ENCODE measurements around the gene PDE6B. TPM values are rescaled to one million over a fixed set of nuclear protein-coding genes. Genes with fewer than 3 reads are reported as not detected.

PDE6B gene
- total RNA-seq, 1 donor, result under 0.01 TPM

DNA sequence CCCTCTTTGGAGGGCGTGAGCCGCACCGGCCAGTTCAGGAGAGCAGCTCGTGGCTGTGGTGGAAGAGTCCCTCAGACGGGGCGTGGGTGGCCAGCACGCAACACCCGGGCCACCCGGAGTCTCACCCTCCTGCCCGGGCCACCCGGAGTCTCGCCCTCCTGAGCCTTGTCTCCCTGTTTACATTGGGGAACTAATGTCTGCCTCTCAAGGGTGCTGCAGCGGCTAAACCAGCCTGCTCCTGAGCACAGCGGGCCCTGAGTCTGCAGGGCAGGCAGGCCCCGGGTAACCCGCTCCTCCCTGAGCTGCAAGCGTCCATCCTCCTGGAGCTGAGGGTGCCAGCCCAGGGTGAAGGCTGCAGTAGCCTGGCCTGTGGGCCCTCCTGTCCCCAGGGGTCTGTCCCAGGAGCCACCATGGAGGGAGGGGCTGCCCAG is 3.0 kb downstream of the PDE6B start:
- H3K4me3 ChIP-seq (ENCODE audit: low read depth, low read length), result no peak overlapping the region
- no peak for DNase-seq (ENCODE audit: low read depth)
- TF ChIP-seq, protein P1, sequence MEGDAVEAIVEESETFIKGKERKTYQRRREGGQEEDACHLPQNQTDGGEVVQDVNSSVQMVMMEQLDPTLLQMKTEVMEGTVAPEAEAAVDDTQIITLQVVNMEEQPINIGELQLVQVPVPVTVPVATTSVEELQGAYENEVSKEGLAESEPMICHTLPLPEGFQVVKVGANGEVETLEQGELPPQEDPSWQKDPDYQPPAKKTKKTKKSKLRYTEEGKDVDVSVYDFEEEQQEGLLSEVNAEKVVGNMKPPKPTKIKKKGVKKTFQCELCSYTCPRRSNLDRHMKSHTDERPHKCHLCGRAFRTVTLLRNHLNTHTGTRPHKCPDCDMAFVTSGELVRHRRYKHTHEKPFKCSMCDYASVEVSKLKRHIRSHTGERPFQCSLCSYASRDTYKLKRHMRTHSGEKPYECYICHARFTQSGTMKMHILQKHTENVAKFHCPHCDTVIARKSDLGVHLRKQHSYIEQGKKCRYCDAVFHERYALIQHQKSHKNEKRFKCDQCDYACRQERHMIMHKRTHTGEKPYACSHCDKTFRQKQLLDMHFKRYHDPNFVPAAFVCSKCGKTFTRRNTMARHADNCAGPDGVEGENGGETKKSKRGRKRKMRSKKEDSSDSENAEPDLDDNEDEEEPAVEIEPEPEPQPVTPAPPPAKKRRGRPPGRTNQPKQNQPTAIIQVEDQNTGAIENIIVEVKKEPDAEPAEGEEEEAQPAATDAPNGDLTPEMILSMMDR (IDR thresholded peaks at IDR 0.05; ENCODE audit: insufficient read depth, low read depth, low read length), result no peak

DNA sequence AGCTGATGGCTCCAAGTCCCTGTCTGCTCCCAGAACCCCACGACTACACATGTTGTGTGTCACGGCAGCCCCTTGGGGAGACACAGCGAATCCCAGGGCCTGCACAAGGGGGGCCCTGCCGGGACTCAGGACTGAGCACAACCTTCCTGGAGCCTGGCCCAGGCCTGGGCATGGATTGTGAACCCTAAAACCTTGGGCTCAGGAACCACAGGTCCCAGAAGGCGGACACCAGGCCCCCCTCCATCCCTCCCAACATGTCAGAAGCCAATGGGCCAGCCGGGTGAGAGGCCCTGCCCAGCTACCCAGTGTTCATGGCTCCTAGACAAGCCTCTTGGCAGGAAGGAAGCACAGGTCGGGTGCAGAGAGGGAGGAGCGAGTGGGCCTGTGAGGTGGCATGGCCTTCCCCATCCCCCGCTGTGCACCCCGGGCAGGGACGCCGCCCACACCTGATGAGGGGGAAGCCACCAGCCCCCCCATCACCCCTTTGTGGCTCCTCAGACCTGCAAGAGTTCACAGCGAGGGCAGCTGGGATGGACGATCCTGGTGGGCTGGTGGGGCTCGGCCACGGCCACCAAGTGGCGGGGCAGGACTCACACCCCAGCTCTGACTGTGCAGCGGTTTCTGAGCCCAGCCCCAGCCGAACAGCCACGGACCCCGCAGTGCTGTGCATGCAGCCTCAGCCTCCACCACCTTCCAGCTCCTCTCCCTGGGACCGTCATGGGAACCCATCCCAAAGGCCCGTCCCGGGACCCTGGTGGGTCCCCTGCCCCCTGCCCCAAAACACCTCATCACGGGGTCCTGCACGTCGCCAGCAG is 3.7 kb downstream of the PDE6B start:
- no peak for DNase-seq (ENCODE audit: low read depth)
- H3K4me3 ChIP-seq (ENCODE audit: low read depth, low read length), result no peak overlapping the region
- TF ChIP-seq, protein P1 (IDR thresholded peaks at IDR 0.05; ENCODE audit: insufficient read depth, low read depth, low read length), result no peak

DNA sequence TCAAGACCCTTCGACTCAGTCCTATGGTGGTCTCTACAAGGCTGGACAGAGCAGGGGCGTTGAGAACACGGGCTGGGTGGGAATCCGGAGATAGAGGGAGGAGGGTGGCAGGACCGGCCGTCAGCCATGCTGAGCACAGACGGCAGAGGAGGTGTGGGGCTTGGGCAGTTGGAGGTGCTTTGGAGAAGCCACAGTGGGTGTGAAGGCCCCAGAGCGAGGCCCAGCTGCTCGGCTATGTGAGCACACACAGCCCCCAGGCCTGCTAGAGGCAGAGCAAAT is 4.2 kb downstream of the PDE6B start:
- no peak overlapping the region for H3K4me3 ChIP-seq (ENCODE audit: low read depth, low read length)
- TF ChIP-seq, protein P1 (IDR thresholded peaks at IDR 0.05; ENCODE audit: insufficient read depth, low read depth, low read length), result no peak
- no peak for DNase-seq (ENCODE audit: low read depth)

DNA sequence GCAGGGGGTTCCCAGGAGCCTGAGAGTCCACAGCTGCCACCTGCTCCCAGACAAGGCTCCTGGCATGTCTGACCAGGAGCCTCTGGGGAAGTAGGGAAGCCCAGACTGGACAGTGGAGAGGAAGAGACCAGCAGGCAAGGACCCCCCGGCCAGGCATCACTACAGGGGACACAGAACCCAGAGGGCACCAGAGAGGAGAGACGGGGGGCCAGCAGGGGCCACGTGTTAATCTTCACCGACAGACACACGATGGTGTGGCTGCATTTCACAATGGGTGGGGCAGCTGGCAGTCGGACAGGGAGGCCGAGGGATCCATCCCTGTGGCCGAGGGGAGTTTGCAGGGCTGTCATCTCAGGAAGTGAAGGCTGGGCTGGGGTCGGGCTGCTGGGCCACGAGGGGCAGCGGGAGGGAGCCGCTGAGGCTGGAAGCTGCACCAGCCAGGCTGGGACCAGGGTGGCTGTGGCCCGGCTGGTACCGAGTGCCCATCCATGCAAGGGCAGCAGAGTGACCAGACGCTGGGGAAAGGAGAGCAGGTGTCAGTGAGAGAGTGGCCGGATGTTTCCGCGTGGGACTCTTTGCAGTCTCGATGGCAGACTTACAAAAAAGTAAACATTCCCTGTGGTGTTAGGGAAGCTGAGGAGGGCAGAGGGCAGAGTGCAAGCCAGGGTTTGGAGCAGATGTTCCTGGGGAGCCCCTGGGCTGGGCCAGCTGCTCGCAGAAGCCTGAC is 4.7 kb downstream of the PDE6B start:
- H3K4me3 ChIP-seq (ENCODE audit: low read depth, low read length), result no peak overlapping the region
- TF ChIP-seq, protein P1 (IDR thresholded peaks at IDR 0.05; ENCODE audit: insufficient read depth, low read depth, low read length), result no peak
- no peak for DNase-seq (ENCODE audit: low read depth)

DNA sequence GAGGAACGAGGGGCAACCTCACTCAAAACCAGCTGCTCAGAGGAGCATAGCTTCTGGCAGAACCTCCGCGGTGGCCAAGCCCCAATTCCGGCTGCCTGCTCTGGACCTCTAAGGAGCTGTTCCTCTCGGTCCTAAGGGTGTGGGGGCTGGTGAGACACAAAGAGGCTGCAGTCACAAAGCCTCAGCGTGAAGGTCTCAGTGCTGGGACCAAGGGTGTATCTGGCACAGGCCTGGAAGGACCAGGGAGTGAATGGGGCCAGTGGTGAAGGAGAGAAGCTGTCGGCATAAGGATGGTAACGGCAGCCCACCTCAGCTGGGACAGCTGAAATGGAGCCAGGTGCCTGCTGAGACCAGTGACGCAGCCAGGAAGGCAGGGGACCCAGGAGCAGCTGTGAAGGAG is 5.3 kb downstream of the PDE6B start:
- TF ChIP-seq, protein P1 (IDR thresholded peaks at IDR 0.05; ENCODE audit: insufficient read depth, low read depth, low read length), result no peak
- H3K4me3 ChIP-seq (ENCODE audit: low read depth, low read length), result no peak overlapping the region
- no peak for DNase-seq (ENCODE audit: low read depth)

DNA sequence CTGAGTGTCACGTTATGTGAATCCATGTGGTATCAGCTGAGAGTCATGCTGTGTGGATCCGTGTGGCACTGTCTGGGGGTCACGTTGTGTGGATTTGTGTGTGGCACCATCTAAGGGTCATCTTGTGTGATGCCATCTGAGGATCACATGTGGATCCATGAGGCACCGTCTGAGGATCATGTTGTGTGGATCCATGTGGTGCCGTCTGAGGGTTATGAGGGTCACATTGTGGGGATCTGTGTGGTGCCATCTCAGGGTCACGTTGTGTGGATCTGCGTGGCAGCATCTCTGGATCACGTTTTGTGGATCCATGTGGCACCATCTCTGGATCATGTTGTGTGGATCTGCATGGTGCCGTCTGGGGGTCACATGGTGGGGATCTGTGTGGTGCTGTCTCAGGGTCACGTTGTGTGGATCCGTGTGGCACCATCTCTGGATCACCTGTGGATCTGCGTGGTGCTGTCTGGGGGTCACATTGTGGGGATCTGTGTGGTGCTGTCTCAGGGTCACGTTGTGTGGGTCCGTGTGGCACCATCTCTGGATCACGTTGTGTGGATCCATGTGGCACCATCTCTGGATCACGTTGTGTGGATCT is 6.9 kb downstream of the PDE6B start:
- no peak for DNase-seq (ENCODE audit: low read depth)
- TF ChIP-seq, protein P1 (IDR thresholded peaks at IDR 0.05; ENCODE audit: insufficient read depth, low read depth, low read length), result no peak
- no peak overlapping the region for H3K4me3 ChIP-seq (ENCODE audit: low read depth, low read length)

All from fibroblast of villous mesenchyme (primary cell).